HuH-7 (cell line): ENCODE measurements around the gene SMAD5.
A peak's percentile ranks its signal among the peaks of the same experiment; 100 is the strongest.

Experiments
- DNase-seq: peaks from one replicate; pipeline ENCODE4 v3.0.0; 2011; ENCODE audit warnings: low spot score

SMAD5 gene

DNA sequence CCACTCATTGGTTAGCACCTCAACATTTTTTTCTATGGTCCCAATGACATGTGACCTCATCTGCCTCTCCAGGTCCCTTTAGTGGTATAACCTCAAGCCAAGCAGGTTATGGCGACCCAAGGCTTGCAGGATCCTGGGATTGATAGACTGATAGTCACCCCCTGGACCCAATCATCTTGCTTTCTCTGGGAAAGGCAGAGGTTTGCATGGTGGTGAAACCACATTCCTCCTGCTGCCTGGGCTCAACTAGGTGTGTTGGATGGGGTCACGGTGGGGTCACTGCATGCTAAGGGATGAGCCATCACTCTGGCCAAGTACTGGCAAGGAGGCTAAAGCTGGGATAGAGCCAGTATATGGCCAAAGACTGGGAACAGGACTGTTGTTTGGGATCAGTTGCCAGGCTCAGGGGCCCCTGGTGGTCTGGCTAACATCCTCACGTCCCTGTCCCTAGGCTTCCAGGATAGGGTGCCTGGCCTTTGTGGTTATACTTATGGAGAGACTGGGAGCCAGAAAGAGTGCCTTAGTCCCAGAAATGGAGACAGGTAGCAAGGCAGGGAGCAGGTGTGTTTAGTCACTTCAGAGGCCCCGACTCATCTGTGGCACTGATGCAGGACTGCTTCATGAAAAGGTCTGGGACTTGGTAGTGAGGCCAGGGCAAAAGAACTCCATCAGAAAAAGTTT lies 65.0 kb downstream of the SMAD5 start:
- DNase-seq: no peak

DNA sequence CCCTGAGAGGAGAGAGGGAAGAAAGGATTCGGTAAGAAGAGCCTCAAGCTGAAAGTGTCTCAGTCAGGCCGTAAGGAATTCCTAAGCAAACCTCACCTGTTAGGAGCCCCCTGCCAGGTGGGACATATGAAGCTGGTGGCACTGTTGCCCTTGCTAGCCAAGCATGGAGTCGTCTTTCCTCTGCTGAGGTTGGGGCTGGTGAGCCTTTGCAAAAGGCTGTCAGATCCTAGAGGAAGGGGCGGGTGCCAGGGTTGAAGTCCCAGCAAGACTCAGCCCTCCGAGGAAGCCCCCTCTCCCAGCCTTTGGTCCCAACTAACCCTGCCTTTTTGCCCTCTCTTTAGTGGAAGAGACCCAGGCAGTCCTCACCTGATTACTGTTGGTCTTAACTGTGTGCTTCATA lies 65.8 kb downstream of the SMAD5 start:
- DNase-seq: no peak

GRCh38 chr5:136199408-136199807 lies 66.8 kb downstream of the SMAD5 start:
- no peak for DNase-seq

DNA sequence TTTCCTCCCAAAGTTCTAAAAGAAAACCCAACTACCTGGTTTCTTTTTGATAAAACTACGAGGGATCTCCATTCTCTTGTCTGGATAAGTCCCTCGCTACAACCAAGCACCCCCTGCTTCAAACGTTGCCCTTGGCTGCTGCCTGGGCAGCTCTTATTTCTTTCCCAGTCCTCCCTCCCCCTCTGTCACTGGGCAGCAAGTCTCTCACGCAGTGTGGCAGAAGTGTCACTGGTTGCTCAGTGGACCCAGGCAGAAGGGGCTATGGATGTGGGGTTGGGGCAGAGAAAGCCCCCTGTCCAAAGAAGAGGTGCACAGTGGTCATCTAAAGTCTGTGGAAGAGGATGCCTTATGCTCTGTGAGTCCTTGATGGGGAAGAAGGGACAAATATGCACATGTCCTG lies 67.5 kb downstream of the SMAD5 start:
- DNase-seq: no peak

- DNase-seq: no peak
Measured at GRCh38 chr5:136200761-136201160, 68.1 kb downstream of the SMAD5 start.

- no peak for DNase-seq
Measured at GRCh38 chr5:136201870-136202269, 69.2 kb downstream of the SMAD5 start.

GRCh38 chr5:136202469-136203205 lies 70.0 kb downstream of the SMAD5 start:
- no peak for DNase-seq

DNA sequence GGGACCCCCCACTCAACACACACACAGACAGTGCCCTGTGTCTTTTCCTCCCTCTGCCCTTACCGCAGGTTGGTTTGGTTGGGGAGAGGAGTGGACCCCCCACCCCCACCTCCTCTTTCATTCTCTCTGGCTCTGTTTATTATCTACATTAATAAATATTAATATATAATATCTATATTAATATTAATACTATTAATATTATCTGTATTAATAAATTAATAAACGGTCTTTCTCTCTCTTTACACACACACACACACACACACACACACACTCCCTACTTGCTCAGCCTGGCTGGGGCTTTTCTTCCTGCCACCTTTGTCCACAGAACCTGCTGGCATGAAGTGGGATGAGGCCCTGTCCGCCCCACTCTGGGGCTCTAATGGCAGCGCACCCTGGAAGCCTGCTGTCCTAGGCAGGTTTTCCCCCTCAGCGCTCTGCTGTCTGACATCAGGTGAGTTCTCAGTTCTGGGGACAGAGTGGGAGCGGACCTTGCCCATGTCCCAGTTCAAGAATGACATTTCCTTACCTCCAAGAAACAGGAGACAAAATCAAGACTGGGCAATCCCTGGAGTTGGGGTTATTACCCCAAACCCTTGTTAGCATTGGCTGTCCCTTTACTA lies 70.8 kb downstream of the SMAD5 start:
- no peak for DNase-seq

DNA sequence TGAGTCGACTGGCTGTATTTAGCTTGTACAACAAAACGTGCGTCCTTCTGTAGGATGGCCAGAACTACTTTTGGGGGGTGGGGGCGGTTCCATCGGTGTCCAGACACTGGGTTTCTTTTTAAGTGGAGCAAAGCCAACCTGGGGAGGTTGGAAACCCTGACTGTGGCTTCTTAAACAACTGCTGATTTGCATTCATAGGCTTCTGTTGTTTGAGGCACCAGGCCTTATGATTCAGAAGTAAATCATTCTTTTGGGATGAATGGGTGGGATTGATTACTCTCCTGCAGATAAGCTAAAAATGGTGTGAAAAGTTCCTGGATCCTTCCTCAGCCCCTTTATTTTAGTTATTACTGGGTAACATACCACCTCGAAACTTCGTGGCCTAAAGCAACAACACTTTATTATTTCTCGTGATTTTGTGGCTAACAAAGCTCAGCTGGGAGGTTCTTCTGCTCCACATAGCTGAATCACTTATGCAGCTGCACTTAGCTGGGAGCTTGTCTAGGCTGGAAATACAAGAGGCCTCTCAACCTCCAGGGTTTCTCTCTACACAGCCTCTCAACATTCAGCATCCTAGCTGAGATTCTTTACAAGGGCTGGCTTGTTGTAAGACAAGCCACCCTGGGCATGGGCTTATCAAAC lies 72.5 kb downstream of the SMAD5 start:
- no peak for DNase-seq

- DNase-seq: no peak
Measured at GRCh38 chr5:136205941-136206340, 73.3 kb downstream of the SMAD5 start.

- no peak for DNase-seq
Measured at GRCh38 chr5:136206361-136206760, 73.7 kb downstream of the SMAD5 start.

- DNase-seq: no peak
Measured at GRCh38 chr5:136207631-136208030, 75.0 kb downstream of the SMAD5 start.

GRCh38 chr5:136208916-136209315 lies 76.3 kb downstream of the SMAD5 start:
- DNase-seq: no peak

- DNase-seq: no peak
Measured at GRCh38 chr5:136209346-136209910, 76.8 kb downstream of the SMAD5 start.

- no peak for DNase-seq
Measured at GRCh38 chr5:136210259-136210658, 77.6 kb downstream of the SMAD5 start.

DNA sequence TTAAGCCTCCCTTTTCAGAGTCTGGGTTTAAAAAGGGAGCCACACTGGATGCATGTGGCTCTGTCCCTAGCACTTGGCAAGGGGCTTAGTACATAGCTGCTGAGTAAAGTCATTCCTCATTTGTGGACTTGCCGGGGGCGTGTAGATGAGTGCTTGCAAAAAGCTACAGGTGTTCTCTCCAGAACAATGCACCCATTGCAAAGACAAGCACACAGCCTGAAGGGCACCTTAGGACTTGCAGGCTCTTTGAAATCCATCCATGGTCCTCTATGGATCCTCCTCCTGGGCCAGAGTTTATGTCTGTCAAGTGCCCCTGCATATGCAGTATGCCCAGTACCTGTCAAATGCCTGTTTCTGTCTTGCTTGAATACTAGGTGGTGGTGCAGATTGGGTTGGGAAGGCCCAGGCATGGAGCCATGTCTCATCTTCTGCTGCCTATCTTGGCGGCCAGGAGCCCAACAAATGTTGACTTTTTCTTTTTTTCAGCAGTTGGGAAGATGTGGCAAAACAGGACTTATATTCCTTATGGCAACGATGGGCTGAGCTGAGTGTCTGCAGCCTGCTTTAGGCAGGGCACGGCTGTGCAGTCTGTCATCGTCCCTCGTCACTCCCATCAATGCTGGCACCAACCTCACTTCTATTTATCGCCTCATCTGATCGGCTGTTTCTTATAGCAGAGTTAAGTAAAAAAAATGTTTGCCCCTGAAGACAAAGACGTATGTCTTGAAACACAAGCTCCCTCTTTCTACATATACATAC lies 78.8 kb downstream of the SMAD5 start:
- no peak for DNase-seq

DNA sequence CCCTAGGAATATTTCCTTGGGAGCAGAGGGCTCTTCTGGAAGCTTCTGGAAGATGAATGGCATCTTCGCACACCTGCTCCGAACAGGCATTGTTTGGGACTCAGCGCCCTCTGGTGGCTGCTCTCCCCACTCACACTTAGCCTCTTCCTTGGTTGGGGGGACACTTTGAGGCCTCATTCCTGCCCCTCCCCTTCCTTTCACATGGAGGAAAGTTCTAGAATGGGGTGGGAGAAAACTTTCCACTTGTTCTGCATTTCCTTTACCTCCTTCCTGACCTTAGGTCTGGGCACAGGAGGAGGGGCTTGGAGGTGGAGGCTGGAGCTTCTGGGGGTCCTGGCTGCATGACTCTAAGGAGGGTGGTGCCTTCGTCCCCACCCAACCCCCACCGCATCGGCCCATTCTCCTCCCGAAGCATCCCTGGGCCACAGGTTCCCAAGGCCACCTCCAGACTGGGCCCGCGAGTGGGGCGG lies 79.6 kb downstream of the SMAD5 start:
- DNase-seq: peak; percentile 62

GRCh38 chr5:136213919-136214493 lies 81.4 kb downstream of the SMAD5 start:
- DNase-seq: no peak

- DNase-seq: no peak
Measured at GRCh38 chr5:136215812-136216211, 83.2 kb downstream of the SMAD5 start.

- DNase-seq: no peak
Measured at GRCh38 chr5:136216230-136216629, 83.6 kb downstream of the SMAD5 start.

DNA sequence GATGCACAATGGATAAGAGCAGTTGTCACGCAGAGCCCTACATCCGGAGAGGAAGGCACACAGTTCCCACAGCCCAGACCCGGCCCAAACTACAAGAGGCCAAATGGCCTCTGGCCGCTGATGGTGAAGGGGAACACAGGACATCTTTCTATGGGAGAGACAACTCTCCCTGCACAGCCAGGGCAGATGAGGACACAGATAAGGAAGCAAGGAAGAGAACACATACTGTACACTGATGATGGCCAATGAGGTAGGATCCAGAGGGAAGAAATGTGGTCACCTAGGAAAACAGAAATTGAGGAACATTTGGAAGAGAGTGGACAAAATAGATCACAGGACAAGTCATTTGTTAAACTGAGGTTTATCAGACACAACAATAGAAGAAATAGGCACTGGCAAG lies 88.7 kb downstream of the SMAD5 start:
- no peak for DNase-seq
